Liver (tissue), 9 donors: ENCODE results near the gene GFPT2. TPM values are rescaled to one million over a fixed set of nuclear protein-coding genes. Genes with fewer than 3 reads are reported as not detected.

ENCODE experiments used
- DNase-seq: peaks from one replicate; pipeline ENCODE4 v3.0.0-alpha.2; 2017; ENCODE audit warnings: low spot score
- H3K27ac ChIP-seq, 2 donors: one replicate each; pipeline ENCODE4 v1.7.0; 2013; ENCODE audit warnings: inconsistent platforms in 2 of 2, low read length in 2 of 2, control low read depth in 1 of 2, low read depth in 1 of 2, mild to moderate bottlenecking in 1 of 2
- H3K27me3 ChIP-seq, 4 donors: one replicate each; pipeline versions ENCODE4 v1.6.1 to v1.7.0; 2013; ENCODE audit warnings: low read length in 3 of 4, inconsistent platforms in 1 of 4, mild to moderate bottlenecking in 1 of 4, moderate library complexity in 1 of 4; ENCODE audit not compliant: control insufficient read depth in 4 of 4, insufficient read depth in 4 of 4
- H3K36me3 ChIP-seq, 4 donors: one replicate each; pipeline versions ENCODE4 v1.6.1 to v1.7.0; 2013; ENCODE audit warnings: low read length in 3 of 4, mild to moderate bottlenecking in 3 of 4, low read depth in 1 of 4, moderate library complexity in 1 of 4; ENCODE audit not compliant: control insufficient read depth in 4 of 4, insufficient read depth in 3 of 4
- H3K4me1 ChIP-seq, 4 donors: one replicate each; pipeline versions ENCODE4 v1.6.1 to v1.7.0; 2013; ENCODE audit warnings: low read length in 3 of 4, mild to moderate bottlenecking in 3 of 4, moderate library complexity in 1 of 4; ENCODE audit not compliant: control insufficient read depth in 4 of 4, insufficient read depth in 4 of 4
- H3K4me3 ChIP-seq, 3 donors: one replicate each; pipeline versions ENCODE4 v1.6.1 to v1.7.0; 2013; ENCODE audit warnings: low read length in 3 of 3, control low read depth in 1 of 3, low read depth in 1 of 3, mild to moderate bottlenecking in 1 of 3
- H3K9ac ChIP-seq, 2 donors: one replicate each; pipeline ENCODE4 v1.7.0; 2013; ENCODE audit warnings: low read length in 2 of 2, mild to moderate bottlenecking in 2 of 2, moderate library complexity in 2 of 2, control low read depth in 1 of 2, low read depth in 1 of 2
- H3K9me3 ChIP-seq, 4 donors: one replicate each; pipeline versions ENCODE4 v1.6.1 to v1.7.0; 2013; ENCODE audit warnings: low read length in 3 of 4; ENCODE audit not compliant: control insufficient read depth in 4 of 4
- EGR1 ChIP-seq, 2 donors: IDR thresholded peaks; 2 replicates each; pipeline ENCODE4 v1.6.1; 2016 to 2018; ENCODE audit warnings: antibody characterized with exemption in 2 of 2, low read depth in 2 of 2
- FOXA1 ChIP-seq: IDR thresholded peaks from 2 replicates; pipeline ENCODE4 v1.6.1; 2016; ENCODE audit warnings: antibody characterized with exemption
- GABPA ChIP-seq, 2 donors: IDR thresholded peaks in 1 of 2; conservative IDR thresholded peaks in 1 of 2; 2 replicates each; pipeline ENCODE4 v1.6.1; 2016; ENCODE audit warnings: antibody characterized with exemption in 2 of 2, mild to moderate bottlenecking in 1 of 2, moderate library complexity in 1 of 2
- HNF4G ChIP-seq: IDR thresholded peaks from 2 replicates; pipeline ENCODE4 v1.6.1; 2016; ENCODE audit warnings: antibody characterized with exemption
- JUND ChIP-seq, 2 donors: IDR thresholded peaks; 2 replicates each; pipeline ENCODE4 v1.6.1; 2016; ENCODE audit warnings: antibody characterized with exemption in 2 of 2
- MAX ChIP-seq: IDR thresholded peaks from 2 replicates; pipeline ENCODE4 v1.6.1; 2016; ENCODE audit warnings: antibody characterized with exemption
- NR2F2 ChIP-seq: IDR thresholded peaks from 2 replicates; pipeline ENCODE4 v1.6.1; 2016; ENCODE audit warnings: antibody characterized with exemption
- SP1 ChIP-seq: IDR thresholded peaks from 2 replicates; pipeline ENCODE4 v1.6.1; 2018; ENCODE audit warnings: antibody characterized with exemption, mild to moderate bottlenecking
- YY1 ChIP-seq: IDR thresholded peaks from 2 replicates; pipeline ENCODE4 v1.6.1; 2016; ENCODE audit warnings: antibody characterized with exemption, mild to moderate bottlenecking
- ZBTB33 ChIP-seq: IDR thresholded peaks from 2 replicates; pipeline ENCODE4 v1.6.1; 2016; ENCODE audit warnings: antibody characterized with exemption
- WGBS: extraction: QIAGEN DNeasy Blood & Tissue Kit; methylation state at CpG from one replicate; pipeline ENCODE4 v1.1.7; 2013; 5-methylcytosine and 5-hydroxymethylcytosine counted together
- polyA plus RNA-seq, 2 donors: library from polyadenylated mRNA; stranded (reverse) in 1 of 2; unstranded in 1 of 2; fragments of 200-250 nt in 1 of 2; fragments of >200 nt in 1 of 2; fragmentation: Nextera tagmentation in 1 of 2; extraction: Ambion mirVana in 1 of 2; gene quantifications; one replicate each; pipeline versions ENCODE4 v1.2.1 to v1.2.3, GENCODE V29; 2013 to 2015
- total RNA-seq, 2 donors: library from RNA; depleted of rRNA; stranded (reverse); fragments of >200 nt; gene quantifications; one replicate each; pipeline ENCODE4 v1.2.3, GENCODE V29; 2014
- donor health status: healthy.
- donor health status: healthy.
- donor health status: healthy.
- donor health status: healthy.
- donor health status: healthy.

The GFPT2 gene
- total and polyA plus RNA-seq, 4 donors = 0.32 to 1.8 (median 0.54) TPM

GRCh38 chr5:180353980-180354452 is 880 bp upstream of the GFPT2 start:
- peak overlapping the region in 1 of 3 donors; percentile 57 for H3K4me3 ChIP-seq
- TF ChIP-seq GABPA (IDR thresholded peaks at IDR 0.05 in 1 of 2, conservative IDR thresholded peaks at IDR 0.05 in 1 of 2) (no peak), HNF4G (no peak)
- WGBS = 4% methylated on average over 36 of the region's 36 CpGs
- peaks cover 0 to 9% (median 2%) of the 10 kb centered on the region in 4 donors for H3K27me3 ChIP-seq
- no peak for DNase-seq
- peaks cover 10 to 22% (median 12%) of the 10 kb centered on the region in 4 donors for H3K4me1 ChIP-seq
- no peaks in the 10 kb centered on the region for H3K36me3 ChIP-seq
- H3K9me3 ChIP-seq = peaks cover 0 to 5% (median 1%) of the 10 kb centered on the region in 4 donors
- no peak overlapping the region for H3K27ac ChIP-seq
- H3K9ac ChIP-seq = no peak overlapping the region

- no peaks in the 10 kb centered on the region for H3K9me3 ChIP-seq
- H3K27ac ChIP-seq = peak overlapping the region in 1 of 2 donors; percentile 28
- 8% methylated on average over 95 of the region's 95 CpGs for WGBS
- peaks cover 10 to 22% (median 12%) of the 10 kb centered on the region in 4 donors for H3K4me1 ChIP-seq
- H3K4me3 ChIP-seq = peak overlapping the region in 2 of 3 donors; percentile 23 to 57
- DNase-seq = no peak
- H3K27me3 ChIP-seq = peaks cover 0 to 9% (median 2%) of the 10 kb centered on the region in 4 donors
- peak; percentile 52 for TF ChIP-seq NR2F2
- TF ChIP-seq EGR1 (IDR thresholded peaks at IDR 0.05; ENCODE audit: low read depth in 2 of 2) = no peak
- H3K9ac ChIP-seq = no peak overlapping the region
- H3K36me3 ChIP-seq = no peaks in the 10 kb centered on the region
Measured at GRCh38 chr5:180352116-180353047, 754 bp downstream of the GFPT2 start.

DNA sequence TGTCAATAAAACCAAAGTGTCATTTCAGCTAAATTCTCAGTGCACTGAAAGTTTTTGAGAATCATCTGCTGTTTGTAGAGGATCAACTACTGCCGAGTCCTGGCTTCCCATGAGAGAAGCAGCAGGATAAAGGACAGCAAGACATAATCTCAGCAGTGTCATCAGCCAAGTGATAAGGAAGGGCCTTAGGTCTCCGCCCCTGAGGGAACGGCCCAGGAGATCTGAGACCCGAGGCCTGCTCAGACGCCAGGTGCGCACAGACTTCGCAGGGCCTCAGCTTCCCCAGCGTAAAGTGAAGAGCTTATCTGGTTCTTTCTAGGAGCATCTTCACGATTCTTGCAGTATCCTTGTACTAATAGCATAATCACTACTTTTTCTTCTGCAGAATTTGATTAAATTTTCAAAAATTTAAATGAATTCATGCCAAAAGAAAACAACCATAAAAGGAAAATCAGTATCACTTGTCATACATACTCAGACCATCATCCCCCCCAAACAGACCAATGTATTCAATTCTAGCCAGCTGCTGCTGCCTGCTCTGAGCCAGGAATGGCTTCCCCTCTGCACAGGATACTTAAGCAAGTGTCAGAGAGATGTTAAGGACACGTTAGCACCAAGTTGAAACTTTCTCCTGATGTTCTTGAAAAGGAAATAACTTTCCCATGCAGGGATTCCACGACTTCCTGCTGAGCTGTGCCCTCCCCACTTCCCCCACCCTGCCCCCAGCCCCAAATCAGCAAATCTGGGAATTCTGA is 2.2 kb downstream of the GFPT2 start:
- Histone ChIP-seq H3K9ac (no peak overlapping the region), H3K4me3 (no peak overlapping the region), H3K27me3 (peaks cover 0 to 9% (median 2%) of the 10 kb centered on the region in 4 donors), H3K4me1 (peaks cover 10 to 22% (median 12%) of the 10 kb centered on the region in 4 donors), H3K36me3 (no peaks in the 10 kb centered on the region), H3K9me3 (no peaks in the 10 kb centered on the region), H3K27ac (no peak overlapping the region)
- WGBS = 75% methylated on average over 11 of the region's 11 CpGs
- DNase-seq = no peak
- TF ChIP-seq MAX (no peak), YY1 (no peak), SP1 (no peak), FOXA1 (no peak), ZBTB33 (no peak), JUND (IDR thresholded peaks at IDR 0.05) (no peak)
